ENCODE results near the gene NAV2. TPM values are rescaled to one million over a fixed set of nuclear protein-coding genes. Genes with fewer than 3 reads are reported as not detected.

Gene NAV2
- total and polyA plus RNA-seq, 3 donors from 2014 or later: 3.4 to 6.0 (median 3.9) TPM

GRCh38 chr11:19917069-19917468, 204.4 kb downstream of the NAV2 start:
- WGBS, 2 donors: 88 to 95% methylated on average over 1 of the region's 1 CpG
- Histone ChIP-seq H3K27me3 (no peaks in the 10 kb centered on the region), H3K9me3 (no peaks in the 10 kb centered on the region), H3K4me3 (no peak overlapping the region), H3K36me3 (ENCODE audit: low read depth, missing control alignments) (no peaks in the 10 kb centered on the region), H3K4me1 (peaks cover 13% of the 10 kb centered on the region), H3K27ac (no peak overlapping the region)
- no peak for TF ChIP-seq CTCF (IDR thresholded peaks at IDR 0.05)
- TF ChIP-seq POLR2A (IDR thresholded peaks at IDR 0.05): no peak
- intact Hi-C loops (cut with DNase I; ENCODE audit: low total_unique reads): no loop called here
- DNase-seq: no peak

GRCh38 chr11:19918302-19919049, 205.8 kb downstream of the NAV2 start:
- no peak overlapping the region for H3K27ac ChIP-seq
- intact Hi-C loops (cut with DNase I; ENCODE audit: low total_unique reads): no loop called here
- 94 to 96% methylated on average over 5 of the region's 5 CpGs for WGBS, 2 donors

GRCh38 chr11:19919050-19919561, 206.5 kb downstream of the NAV2 start:
- H3K27ac ChIP-seq: no peak overlapping the region
- no peaks in the 10 kb centered on the region for H3K9me3 ChIP-seq
- no peak for DNase-seq
- H3K27me3 ChIP-seq: no peaks in the 10 kb centered on the region
- TF ChIP-seq POLR2A (IDR thresholded peaks at IDR 0.05) (no peak), CTCF (IDR thresholded peaks at IDR 0.05) (no peak)
- intact Hi-C loops (cut with DNase I; ENCODE audit: low total_unique reads): no loop called here
- no peaks in the 10 kb centered on the region for H3K4me1 ChIP-seq
- no peaks in the 10 kb centered on the region for H3K36me3 ChIP-seq (ENCODE audit: low read depth, missing control alignments)
- 81 to 90% methylated on average over 7 of the region's 7 CpGs for WGBS, 2 donors
- H3K4me3 ChIP-seq: no peak overlapping the region

More at GRCh38 chr11:19918302-19919049, 205.8 kb downstream of the NAV2 start:
- no peak for DNase-seq
- no peaks in the 10 kb centered on the region for H3K9me3 ChIP-seq
- H3K36me3 ChIP-seq (ENCODE audit: low read depth, missing control alignments): no peaks in the 10 kb centered on the region
- no peak overlapping the region for H3K4me3 ChIP-seq
- TF ChIP-seq POLR2A (IDR thresholded peaks at IDR 0.05) (no peak), CTCF (IDR thresholded peaks at IDR 0.05) (no peak)
- H3K4me1 ChIP-seq: peaks cover 5% of the 10 kb centered on the region
- no peaks in the 10 kb centered on the region for H3K27me3 ChIP-seq

GRCh38 chr11:19920982-19921381, 208.3 kb downstream of the NAV2 start:
- H3K27ac ChIP-seq: no peak overlapping the region
- no peaks in the 10 kb centered on the region for H3K9me3 ChIP-seq
- intact Hi-C loops (cut with DNase I; ENCODE audit: low total_unique reads): no loop called here
- TF ChIP-seq POLR2A (IDR thresholded peaks at IDR 0.05) (no peak), CTCF (IDR thresholded peaks at IDR 0.05) (no peak)
- no peak overlapping the region for H3K4me3 ChIP-seq
- H3K36me3 ChIP-seq (ENCODE audit: low read depth, missing control alignments): no peaks in the 10 kb centered on the region
- WGBS, 2 donors: 70% methylated on average over 2 of the region's 2 CpGs
- H3K27me3 ChIP-seq: no peaks in the 10 kb centered on the region
- no peaks in the 10 kb centered on the region for H3K4me1 ChIP-seq
- no peak for DNase-seq

All from testis (tissue), 3 donors.